ENCODE measurements around the gene HTR3B.
A peak's percentile ranks its signal among the peaks of the same experiment; 100 is the strongest.
"Not testable (repeated sequence)": the region's sequence is repeated elsewhere in the genome, so short reads cannot be mapped to it uniquely, and the experiment has no call there.

Gene HTR3B

GRCh38 chr11:113884361-113884836 lies 20.2 kb upstream of the HTR3B start:
- peak; percentile 32 for DNase-seq (ENCODE audit: low spot score)

GRCh38 chr11:113885897-113886296 lies 18.7 kb upstream of the HTR3B start:
- DNase-seq (ENCODE audit: low spot score): no peak

GRCh38 chr11:113888848-113889247 lies 15.7 kb upstream of the HTR3B start:
- no peak for DNase-seq (ENCODE audit: low spot score)

GRCh38 chr11:113894421-113894996 lies 10.1 kb upstream of the HTR3B start:
- no peak for DNase-seq (ENCODE audit: low spot score)

- no peak for DNase-seq (ENCODE audit: low spot score)
Observed at GRCh38 chr11:113895367-113896155, 9.0 kb upstream of the HTR3B start.

- peak; percentile 67 for DNase-seq (ENCODE audit: low spot score)
Observed at GRCh38 chr11:113896156-113896879, 8.3 kb upstream of the HTR3B start.

GRCh38 chr11:113901141-113901540 lies 3.5 kb upstream of the HTR3B start:
- no peak for DNase-seq (ENCODE audit: low spot score)

- DNase-seq (ENCODE audit: low spot score): no peak
Observed at GRCh38 chr11:113906038-113906437, 1.4 kb downstream of the HTR3B start.

GRCh38 chr11:113906516-113906915 lies 1.9 kb downstream of the HTR3B start:
- no peak for DNase-seq (ENCODE audit: low spot score)

- DNase-seq (ENCODE audit: low spot score): no peak
Observed at GRCh38 chr11:113907152-113907551, 2.6 kb downstream of the HTR3B start.

GRCh38 chr11:113907681-113908080 lies 3.1 kb downstream of the HTR3B start:
- DNase-seq (ENCODE audit: low spot score): no peak

GRCh38 chr11:113908098-113908497 lies 3.5 kb downstream of the HTR3B start:
- no peak for DNase-seq (ENCODE audit: low spot score)

- DNase-seq (ENCODE audit: low spot score): not testable (repeated sequence)
Observed at GRCh38 chr11:113911491-113911890, 6.9 kb downstream of the HTR3B start.

- DNase-seq (ENCODE audit: low spot score): no peak
Observed at GRCh38 chr11:113923572-113923971, 19.0 kb downstream of the HTR3B start.

GRCh38 chr11:113926273-113927197 lies 21.9 kb downstream of the HTR3B start:
- DNase-seq (ENCODE audit: low spot score): no peak

- DNase-seq (ENCODE audit: low spot score): no peak
Observed at GRCh38 chr11:113928311-113928710, 23.7 kb downstream of the HTR3B start.

GRCh38 chr11:113932788-113933187 lies 28.2 kb downstream of the HTR3B start:
- DNase-seq (ENCODE audit: low spot score): no peak

- DNase-seq (ENCODE audit: low spot score): not testable (repeated sequence)
Observed at GRCh38 chr11:113934193-113934592, 29.6 kb downstream of the HTR3B start.

- no peak for DNase-seq (ENCODE audit: low spot score)
Observed at GRCh38 chr11:113934761-113935160, 30.2 kb downstream of the HTR3B start.

- no peak for DNase-seq (ENCODE audit: low spot score)
Observed at GRCh38 chr11:113935858-113936257, 31.3 kb downstream of the HTR3B start.

GRCh38 chr11:113937918-113938317 lies 33.3 kb downstream of the HTR3B start:
- DNase-seq (ENCODE audit: low spot score): no peak

- no peak for DNase-seq (ENCODE audit: low spot score)
Observed at GRCh38 chr11:113942256-113942655, 37.7 kb downstream of the HTR3B start.

All from AG20443 (cell line).